Activated T-cell treated with anti-CD3 and anti-CD28 coated beads, Interleukin-2, amount 50 U/mL, for 72 hours (primary cell): Measurements from ENCODE around the gene TOP1. TPM values are rescaled to one million over a fixed set of nuclear protein-coding genes. Genes with fewer than 3 reads are reported as not detected.

ENCODE experiments used
- ATAC-seq, 2 donors: fragments of 150-1000 bp; cut with Tn5 transposase; replicated peaks in 1 of 2; 2 replicates each; pipeline ENCODE4 v1.10.0; 2021; ENCODE audit warnings: moderate library complexity in 2 of 2, mild to moderate bottlenecking in 1 of 2
- DNase-seq, 2 donors: peaks; one replicate each; pipeline ENCODE4 v3.0.0; 2021 to 2022; ENCODE audit warnings: mixed read lengths in 1 of 2
- H3K27ac Mint-ChIP-seq: one replicate; pipeline ENCODE4 v1.8.0; 2022; ENCODE audit warnings: mild to moderate bottlenecking, moderate library complexity, mixed read lengths
- H3K27me3 Mint-ChIP-seq: one replicate; pipeline ENCODE4 v1.8.0; 2022; ENCODE audit warnings: low read depth, mixed read lengths
- H3K36me3 Mint-ChIP-seq, 2 donors: one replicate each; pipeline ENCODE4 v1.8.0; 2022; ENCODE audit warnings: mixed read lengths in 2 of 2, mild to moderate bottlenecking in 1 of 2; ENCODE audit not compliant: insufficient read depth in 2 of 2
- H3K4me1 Mint-ChIP-seq: one replicate; pipeline ENCODE4 v1.8.0; 2022; ENCODE audit warnings: low read depth, mixed read lengths
- H3K4me3 Mint-ChIP-seq, 2 donors: one replicate each; pipeline ENCODE4 v1.8.0; 2022; ENCODE audit warnings: mild to moderate bottlenecking in 2 of 2, mixed read lengths in 2 of 2, moderate library complexity in 2 of 2
- H3K9me3 Mint-ChIP-seq, 2 donors: one replicate each; pipeline ENCODE4 v1.8.0; 2022; ENCODE audit warnings: mixed read lengths in 2 of 2
- total RNA-seq, 2 donors: library from RNA; stranded (reverse); gene quantifications; one replicate each; pipeline ENCODE4 v1.2.3, GENCODE V29; 2022

The TOP1 gene
- total RNA-seq: 10 to 100 TPM; 78.7 to 86.1 TPM

- peak; percentile 99 to 100 for DNase-seq
- peak within 1 kb of the TSS; percentile 100 for H3K27ac Mint-ChIP-seq
- H3K4me1 Mint-ChIP-seq: peaks cover 50% of the 10 kb centered on the region
- peak; percentile 96 to 97 for ATAC-seq
- H3K36me3 Mint-ChIP-seq: peaks cover 2 to 13% of the 10 kb centered on the region in 2 donors
- peak within 1 kb of the TSS; percentile 95 for H3K4me3 Mint-ChIP-seq
- no peaks in the 10 kb centered on the region for H3K27me3 Mint-ChIP-seq
- H3K9me3 Mint-ChIP-seq: no peaks in the 10 kb centered on the region
Measured at GRCh38 chr20:41028359-41029149, at the start of gene TOP1. Gene TOP1 (plus strand): TSS chr20:41028822. CDS start chr20:41029068, 246 bp downstream.

- Mint-ChIP-seq H3K4me3 (no peak overlapping the region), H3K27ac (no peak overlapping the region), H3K27me3 (no peaks in the 10 kb centered on the region), H3K36me3 (peaks cover 11 to 15% of the 10 kb centered on the region in 2 donors), H3K9me3 (peaks cover 6 to 14% of the 10 kb centered on the region in 2 donors), H3K4me1 (no peaks in the 10 kb centered on the region)
- DNase-seq: no peak
- ATAC-seq: no peak
Measured at GRCh38 chr20:40979247-40979646, 49.4 kb upstream of the TOP1 start.

- Mint-ChIP-seq H3K9me3 (peaks cover 6 to 14% of the 10 kb centered on the region in 2 donors), H3K36me3 (peaks cover 11 to 15% of the 10 kb centered on the region in 2 donors), H3K27me3 (no peaks in the 10 kb centered on the region), H3K27ac (no peak overlapping the region), H3K4me1 (no peaks in the 10 kb centered on the region), H3K4me3 (no peak overlapping the region)
- ATAC-seq: no peak
- no peak for DNase-seq
Measured at GRCh38 chr20:40980106-40980827, 48.4 kb upstream of the TOP1 start.

GRCh38 chr20:40980828-40981310 lies 47.8 kb upstream of the TOP1 start:
- no peak overlapping the region for H3K4me3 Mint-ChIP-seq

GRCh38 chr20:40982415-40983145 lies 46.0 kb upstream of the TOP1 start:
- ATAC-seq: no peak
- H3K27me3 Mint-ChIP-seq: no peaks in the 10 kb centered on the region
- H3K4me1 Mint-ChIP-seq: peaks cover 14% of the 10 kb centered on the region
- no peak overlapping the region for H3K4me3 Mint-ChIP-seq
- no peak overlapping the region for H3K27ac Mint-ChIP-seq
- no peak for DNase-seq
- H3K9me3 Mint-ChIP-seq: peaks cover 2 to 7% of the 10 kb centered on the region in 2 donors
- H3K36me3 Mint-ChIP-seq: peaks cover 5 to 9% of the 10 kb centered on the region in 2 donors

More at GRCh38 chr20:40980828-40981310, 47.8 kb upstream of the TOP1 start:
- ATAC-seq: no peak
- Mint-ChIP-seq H3K9me3 (peaks cover 6 to 14% of the 10 kb centered on the region in 2 donors), H3K4me1 (no peaks in the 10 kb centered on the region), H3K27me3 (no peaks in the 10 kb centered on the region), H3K27ac (no peak overlapping the region), H3K36me3 (peaks cover 11 to 15% of the 10 kb centered on the region in 2 donors)
- no peak for DNase-seq

GRCh38 chr20:40983898-40984297 lies 44.7 kb upstream of the TOP1 start:
- Mint-ChIP-seq H3K4me1 (peaks cover 14% of the 10 kb centered on the region), H3K36me3 (peaks cover 0 to 3% of the 10 kb centered on the region in 2 donors), H3K9me3 (no peaks in the 10 kb centered on the region), H3K4me3 (no peak overlapping the region), H3K27me3 (no peaks in the 10 kb centered on the region), H3K27ac (no peak overlapping the region)
- ATAC-seq (no peak), DNase-seq (no peak)

- H3K4me1 Mint-ChIP-seq: peaks cover 14% of the 10 kb centered on the region
- DNase-seq (no peak), ATAC-seq (no peak)
- no peaks in the 10 kb centered on the region for H3K36me3 Mint-ChIP-seq
- H3K27ac Mint-ChIP-seq: no peak overlapping the region
- no peaks in the 10 kb centered on the region for H3K9me3 Mint-ChIP-seq
- no peaks in the 10 kb centered on the region for H3K27me3 Mint-ChIP-seq
- H3K4me3 Mint-ChIP-seq: no peak overlapping the region
Measured at GRCh38 chr20:40984496-40984895, 44.1 kb upstream of the TOP1 start.

- DNase-seq (no peak), ATAC-seq (peak; percentile 45 to 51)
- peaks cover 33% of the 10 kb centered on the region for H3K4me1 Mint-ChIP-seq
- no peaks in the 10 kb centered on the region for H3K36me3 Mint-ChIP-seq
- H3K9me3 Mint-ChIP-seq: no peaks in the 10 kb centered on the region
- no peak overlapping the region for H3K4me3 Mint-ChIP-seq
- no peak overlapping the region for H3K27ac Mint-ChIP-seq
- no peaks in the 10 kb centered on the region for H3K27me3 Mint-ChIP-seq
Measured at GRCh38 chr20:40986774-40987173, 41.8 kb upstream of the TOP1 start.

GRCh38 chr20:40990542-40991120 lies 38.0 kb upstream of the TOP1 start:
- ATAC-seq: peak; percentile 97 to 98
- Mint-ChIP-seq H3K27me3 (no peaks in the 10 kb centered on the region), H3K27ac (peak overlapping the region; percentile 49), H3K36me3 (no peaks in the 10 kb centered on the region), H3K4me1 (peaks cover 35% of the 10 kb centered on the region), H3K4me3 (peak overlapping the region in 1 of 2 donors; percentile 40), H3K9me3 (no peaks in the 10 kb centered on the region)
- peak; percentile 75 to 78 for DNase-seq

- Mint-ChIP-seq H3K27me3 (no peaks in the 10 kb centered on the region), H3K36me3 (no peaks in the 10 kb centered on the region), H3K9me3 (no peaks in the 10 kb centered on the region), H3K4me1 (peaks cover 33% of the 10 kb centered on the region), H3K27ac (peak overlapping the region; percentile 51), H3K4me3 (peak overlapping the region in 1 of 2 donors; percentile 7)
- ATAC-seq (peak; percentile 23 to 37), DNase-seq (no peak)
Measured at GRCh38 chr20:40991181-40991889, 37.3 kb upstream of the TOP1 start.

GRCh38 chr20:40992349-40993113 lies 36.1 kb upstream of the TOP1 start:
- H3K27ac Mint-ChIP-seq: no peak overlapping the region
- no peaks in the 10 kb centered on the region for H3K9me3 Mint-ChIP-seq

More at GRCh38 chr20:40992349-40993113, 36.1 kb upstream of the TOP1 start:
- ATAC-seq (no peak), DNase-seq (no peak)
- H3K4me3 Mint-ChIP-seq: no peak overlapping the region
- no peaks in the 10 kb centered on the region for H3K27me3 Mint-ChIP-seq
- H3K36me3 Mint-ChIP-seq: no peaks in the 10 kb centered on the region
- H3K4me1 Mint-ChIP-seq: peaks cover 21% of the 10 kb centered on the region
